Dendritic cell treated with granulocyte-macrophage colony-stimulating factor and Interleukin-4, amounts not matched to agents 40 ng/mL and 50 ng/mL, for 4 days (primary cell): ENCODE data around the gene TMEM43.

ENCODE experiments used
- H3K27ac Mint-ChIP-seq: one replicate; pipeline ENCODE4 v1.8.0; 2022; ENCODE audit warnings: mild to moderate bottlenecking, mixed read lengths
- H3K27me3 Mint-ChIP-seq: one replicate; pipeline ENCODE4 v1.8.0; 2022; ENCODE audit warnings: mild to moderate bottlenecking, mixed read lengths
- H3K36me3 Mint-ChIP-seq: one replicate; pipeline ENCODE4 v1.8.0; 2022; ENCODE audit warnings: low read depth, mixed read lengths
- H3K4me1 Mint-ChIP-seq: one replicate; pipeline ENCODE4 v1.8.0; 2022; ENCODE audit warnings: low read depth, mixed read lengths
- H3K4me3 Mint-ChIP-seq: one replicate; pipeline ENCODE4 v1.8.0; 2022; ENCODE audit warnings: mild to moderate bottlenecking, moderate library complexity, mixed read lengths
- H3K9me3 Mint-ChIP-seq: one replicate; pipeline ENCODE4 v1.8.0; 2022; ENCODE audit warnings: mixed read lengths
- intact Hi-C: fragments of 100-400 bp; cut with micrococcal nuclease; formaldehyde crosslinking; loops from one replicate; pipeline ENCODE4 v1.15.0; 2022

Gene TMEM43

DNA sequence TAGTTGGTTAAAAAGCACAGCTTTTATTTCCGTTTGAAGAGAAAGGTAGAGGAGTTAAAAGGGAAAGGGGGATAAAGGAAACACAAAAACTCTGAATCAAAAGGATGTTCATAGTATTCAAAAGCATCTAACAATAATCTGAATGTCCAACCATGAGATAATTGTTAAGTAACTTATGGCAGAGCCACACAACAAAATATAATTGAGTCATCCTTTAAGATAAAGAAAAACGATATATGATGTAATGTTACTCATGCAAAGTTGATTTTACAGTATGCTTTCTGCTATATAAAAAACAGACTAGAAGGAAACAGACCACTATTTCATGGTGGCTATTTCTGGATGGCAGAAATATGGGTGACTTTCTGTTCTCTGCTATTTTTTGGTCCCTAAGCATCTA lies 49.6 kb downstream of the TMEM43 start:
- Mint-ChIP-seq H3K4me3 (no peak overlapping the region), H3K4me1 (peaks cover 49% of the 10 kb centered on the region), H3K27me3 (no peaks in the 10 kb centered on the region), H3K36me3 (peaks cover 53% of the 10 kb centered on the region), H3K9me3 (no peaks in the 10 kb centered on the region), H3K27ac (no peak overlapping the region)
- intact Hi-C loops = loop anchor here (10.0 kb wide), 1 partner anchor 280 kb away; no protein-coding TSS in a partner anchor

DNA sequence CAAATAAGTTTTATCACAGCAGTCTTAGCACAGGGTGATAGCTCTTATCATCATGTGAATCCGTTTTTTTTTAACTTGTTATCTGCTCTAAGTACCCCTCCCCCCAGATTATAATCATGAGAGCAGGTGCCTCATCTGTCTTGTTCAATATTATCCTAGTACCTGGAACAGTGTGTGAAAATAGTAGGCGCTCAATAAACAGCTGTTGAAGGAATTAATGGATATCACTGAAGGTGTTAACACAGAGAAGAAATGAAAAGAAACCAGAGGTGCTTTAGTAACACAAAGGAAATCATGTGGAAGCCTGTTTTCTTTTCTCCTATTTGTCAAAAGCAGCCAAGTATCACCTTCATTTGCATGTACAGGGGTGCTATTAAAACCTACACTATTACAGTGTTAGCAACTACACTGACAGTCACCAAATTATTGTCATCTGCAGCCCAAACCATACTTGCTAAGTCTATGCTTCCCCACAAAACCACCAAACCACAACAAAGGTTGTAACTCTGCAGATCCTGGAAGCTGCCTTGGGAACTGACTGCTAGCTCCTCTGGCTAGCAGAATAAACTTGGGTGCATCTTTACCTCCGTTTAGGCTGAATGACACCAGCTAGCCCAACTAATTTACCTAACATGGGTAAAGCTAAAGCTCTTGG lies 50.7 kb downstream of the TMEM43 start:
- H3K36me3 Mint-ChIP-seq = peaks cover 43% of the 10 kb centered on the region
- no peak overlapping the region for H3K4me3 Mint-ChIP-seq
- H3K4me1 Mint-ChIP-seq = peaks cover 52% of the 10 kb centered on the region
- intact Hi-C loops = loop anchor here (5.0 to 10.0 kb wide), 2 partner anchors 281 to 477 kb away; partner anchors contain the start of gene CCDC174
- no peaks in the 10 kb centered on the region for H3K27me3 Mint-ChIP-seq
- no peaks in the 10 kb centered on the region for H3K9me3 Mint-ChIP-seq
- H3K27ac Mint-ChIP-seq = peak overlapping the region; percentile 23

DNA sequence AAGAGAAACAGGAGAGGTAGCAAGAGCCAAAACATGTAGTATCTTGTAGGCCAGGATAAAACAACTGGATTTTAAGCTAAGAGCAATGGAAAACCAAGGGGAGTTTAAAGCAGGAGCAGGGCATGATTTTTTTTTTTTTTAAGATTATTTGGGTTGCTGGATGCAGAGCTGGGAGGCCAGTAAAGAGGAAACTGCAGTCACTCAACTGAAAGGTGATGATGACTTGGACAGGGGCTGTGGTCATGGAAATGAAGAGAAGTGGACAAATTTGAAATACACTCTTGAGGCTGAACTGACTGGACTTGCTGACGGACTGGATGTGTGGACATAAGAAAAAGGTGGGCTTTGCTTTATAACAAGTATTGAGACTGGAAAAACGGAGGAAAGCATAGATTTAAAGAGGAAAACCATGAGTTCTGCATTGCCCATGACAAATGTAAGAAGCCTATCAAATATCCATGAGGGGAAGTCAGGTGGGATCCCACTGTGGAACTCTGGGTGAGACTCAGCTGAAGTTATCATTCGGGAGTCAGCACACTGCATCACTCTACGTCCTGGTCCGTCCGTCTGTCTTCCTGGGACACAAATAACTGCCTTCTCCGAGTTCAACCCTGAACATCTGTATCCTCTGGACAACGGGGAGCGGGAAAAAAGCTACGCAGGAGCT lies 52.9 kb downstream of the TMEM43 start:
- H3K9me3 Mint-ChIP-seq = no peaks in the 10 kb centered on the region
- H3K36me3 Mint-ChIP-seq = peaks cover 32% of the 10 kb centered on the region
- peak overlapping the region; percentile 98 for H3K27ac Mint-ChIP-seq
- no peaks in the 10 kb centered on the region for H3K27me3 Mint-ChIP-seq
- peaks cover 43% of the 10 kb centered on the region for H3K4me1 Mint-ChIP-seq
- peak overlapping the region; percentile 91 for H3K4me3 Mint-ChIP-seq
- intact Hi-C loops = loop anchor here (1.0 to 10.0 kb wide), 4 partner anchors 33 to 475 kb away; partner anchors contain the start of genes CCDC174 and CHCHD4

DNA sequence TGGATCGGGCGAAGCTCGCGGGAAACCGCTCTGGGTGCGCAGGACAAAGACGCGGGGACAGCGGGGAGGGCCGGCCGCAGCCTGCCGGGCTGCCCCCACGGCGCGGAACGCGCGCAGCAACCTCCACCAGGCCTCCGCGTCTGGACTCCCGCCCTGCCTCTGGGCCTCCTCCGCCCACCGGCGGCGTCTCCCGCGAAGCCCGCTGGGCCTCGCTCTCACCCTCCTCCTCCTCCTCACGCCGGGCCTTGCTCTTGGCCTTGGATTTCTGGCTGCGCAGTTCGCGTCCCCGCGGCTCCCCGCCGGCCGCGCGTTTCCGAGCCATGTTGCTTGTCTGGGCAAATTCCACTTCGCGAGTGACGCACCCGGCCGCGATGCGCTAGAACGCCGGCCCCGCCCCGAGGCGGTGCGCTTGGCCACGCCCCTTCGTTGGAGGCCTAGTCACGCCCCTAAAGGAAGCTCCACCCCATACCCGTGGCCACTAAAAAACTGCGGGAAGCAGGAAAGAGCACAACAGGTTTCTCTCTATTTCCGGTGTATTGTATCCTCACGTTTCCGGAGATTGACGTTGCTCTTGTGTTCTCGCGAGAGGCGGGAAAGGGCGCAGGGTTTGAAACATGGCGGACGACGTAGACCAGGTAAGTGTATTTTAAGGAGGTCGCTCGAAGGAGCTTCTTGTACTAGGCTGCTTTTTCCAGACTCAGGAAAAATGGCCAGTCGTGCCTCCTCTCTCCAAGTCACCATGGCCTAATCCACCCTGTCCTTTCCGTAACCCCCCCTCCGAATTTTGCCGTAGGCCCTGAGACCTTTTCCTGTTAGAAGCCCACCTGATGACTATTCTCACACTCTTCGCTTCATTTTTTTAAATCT lies 53.6 kb downstream of the TMEM43 start, which contains the start of the genes LSM3 and XPC:
TSS of gene LSM3 (plus strand) at position 571 of the 867 bp plus-strand sequence. CDS start at position 615, 44 bp downstream.
TSS of gene XPC (minus strand) at position 355 of the 867 bp plus-strand sequence. CDS start at position 322, 33 bp downstream.
- Mint-ChIP-seq H3K4me3 (peak within 1 kb of the TSS; percentile 91), H3K4me1 (peaks cover 43% of the 10 kb centered on the region), H3K27ac (peak within 1 kb of the TSS; percentile 98), H3K9me3 (no peaks in the 10 kb centered on the region), H3K27me3 (no peaks in the 10 kb centered on the region), H3K36me3 (peaks cover 31% of the 10 kb centered on the region)
- intact Hi-C loops = loop anchor here (1.0 to 10.0 kb wide), 4 partner anchors 34 to 474 kb away; partner anchors contain the start of genes CCDC174 and CHCHD4

DNA sequence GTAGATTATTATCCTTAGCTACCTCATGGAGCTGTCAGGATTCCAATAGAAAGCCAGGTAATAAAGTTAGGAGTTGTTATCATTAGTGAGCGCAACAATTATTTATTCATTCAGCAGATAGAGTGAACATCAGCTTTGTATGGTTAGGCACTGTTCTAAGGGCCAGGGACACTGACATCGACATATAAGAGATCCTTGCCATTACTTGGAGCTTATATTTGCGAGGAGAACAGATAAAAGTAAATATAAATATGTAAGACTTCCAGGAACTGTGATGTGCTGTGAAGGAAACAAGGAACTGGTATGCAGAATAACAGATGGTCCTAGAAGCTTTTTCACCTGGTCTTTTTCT lies 54.2 kb downstream of the TMEM43 start:
- peak overlapping the region; percentile 98 for H3K27ac Mint-ChIP-seq
- H3K27me3 Mint-ChIP-seq = no peaks in the 10 kb centered on the region
- H3K36me3 Mint-ChIP-seq = peaks cover 31% of the 10 kb centered on the region
- intact Hi-C loops = loop anchor here (5.0 to 10.0 kb wide), 2 partner anchors 284 to 473 kb away; partner anchors contain the start of gene CCDC174
- H3K4me3 Mint-ChIP-seq = peak overlapping the region; percentile 91
- H3K4me1 Mint-ChIP-seq = peaks cover 43% of the 10 kb centered on the region
- H3K9me3 Mint-ChIP-seq = no peaks in the 10 kb centered on the region

DNA sequence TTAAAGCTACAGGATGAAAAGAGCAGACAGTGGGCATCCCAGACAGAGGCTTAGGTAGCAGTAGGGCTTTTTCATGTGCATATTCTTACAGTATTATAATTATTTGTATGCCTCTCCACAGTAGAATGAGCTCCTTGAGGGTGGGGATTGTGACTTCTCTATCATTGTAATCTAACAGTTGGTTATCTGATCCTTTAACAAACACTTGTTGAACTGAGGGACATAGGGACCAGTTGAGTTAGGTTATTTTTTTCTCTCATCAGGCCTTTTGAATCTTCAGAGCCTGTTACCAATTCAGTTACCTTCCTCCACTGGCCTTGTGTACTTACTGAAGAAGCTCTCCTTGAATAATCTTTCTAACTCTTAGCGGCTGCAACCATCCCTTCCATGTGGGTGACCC lies 54.9 kb downstream of the TMEM43 start:
- no peaks in the 10 kb centered on the region for H3K27me3 Mint-ChIP-seq
- intact Hi-C loops = loop anchor here (5.0 to 10.0 kb wide), 2 partner anchors 285 to 473 kb away; partner anchors contain the start of gene CCDC174
- H3K27ac Mint-ChIP-seq = no peak overlapping the region
- H3K4me1 Mint-ChIP-seq = peaks cover 42% of the 10 kb centered on the region
- no peaks in the 10 kb centered on the region for H3K9me3 Mint-ChIP-seq
- H3K4me3 Mint-ChIP-seq = peak overlapping the region; percentile 91
- peaks cover 33% of the 10 kb centered on the region for H3K36me3 Mint-ChIP-seq

DNA sequence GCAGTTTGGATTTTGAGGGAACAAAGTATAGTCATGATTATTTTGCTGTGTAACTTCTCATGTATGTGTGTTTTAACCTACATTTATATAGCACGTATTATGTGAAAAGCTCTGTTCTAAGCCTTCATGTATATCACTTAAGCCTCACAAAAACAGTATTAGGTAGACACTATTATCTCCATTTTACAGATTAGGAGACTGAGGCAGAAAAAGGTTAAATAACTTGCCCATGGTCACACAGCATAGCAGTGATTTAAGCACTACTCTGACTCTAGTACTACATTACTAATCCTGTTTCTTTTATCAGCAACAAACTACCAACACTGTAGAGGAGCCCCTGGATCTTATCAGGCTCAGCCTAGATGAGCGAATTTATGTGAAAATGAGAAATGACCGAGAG lies 56.4 kb downstream of the TMEM43 start:
- H3K9me3 Mint-ChIP-seq = no peaks in the 10 kb centered on the region
- no peaks in the 10 kb centered on the region for H3K27me3 Mint-ChIP-seq
- H3K27ac Mint-ChIP-seq = no peak overlapping the region
- peaks cover 28% of the 10 kb centered on the region for H3K4me1 Mint-ChIP-seq
- no peak overlapping the region for H3K4me3 Mint-ChIP-seq
- peaks cover 48% of the 10 kb centered on the region for H3K36me3 Mint-ChIP-seq
- intact Hi-C loops = no loop called here

DNA sequence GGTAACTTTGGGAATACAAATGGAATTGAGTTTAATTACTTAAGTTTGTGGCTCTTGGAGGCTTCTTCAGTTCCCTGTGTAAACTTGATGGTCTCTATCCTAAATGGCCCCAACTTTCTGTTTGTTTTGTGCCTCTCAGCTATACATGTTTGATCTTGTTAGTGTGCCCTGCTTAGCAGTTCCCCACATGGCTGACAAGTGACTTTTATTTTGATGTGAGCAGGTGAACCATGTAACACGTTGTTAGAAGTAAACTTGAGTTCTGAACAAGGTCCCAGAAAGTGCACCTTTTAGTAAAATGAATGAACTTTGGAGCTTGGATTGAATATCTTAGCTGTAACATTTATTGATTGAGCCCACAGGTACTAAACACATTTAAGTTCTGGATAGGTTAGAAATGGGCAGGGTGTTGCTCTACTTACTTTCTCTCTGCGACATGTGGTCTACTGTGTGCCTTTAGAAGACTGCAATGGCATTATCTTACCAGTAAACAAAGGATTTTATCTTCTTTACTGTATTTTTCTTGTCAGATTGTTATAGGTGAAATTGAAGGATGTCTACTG lies 58.2 kb downstream of the TMEM43 start:
- Mint-ChIP-seq H3K9me3 (no peaks in the 10 kb centered on the region), H3K4me3 (no peak overlapping the region), H3K27me3 (no peaks in the 10 kb centered on the region), H3K27ac (no peak overlapping the region), H3K4me1 (peaks cover 11% of the 10 kb centered on the region), H3K36me3 (peaks cover 57% of the 10 kb centered on the region)
- intact Hi-C loops = no loop called here

DNA sequence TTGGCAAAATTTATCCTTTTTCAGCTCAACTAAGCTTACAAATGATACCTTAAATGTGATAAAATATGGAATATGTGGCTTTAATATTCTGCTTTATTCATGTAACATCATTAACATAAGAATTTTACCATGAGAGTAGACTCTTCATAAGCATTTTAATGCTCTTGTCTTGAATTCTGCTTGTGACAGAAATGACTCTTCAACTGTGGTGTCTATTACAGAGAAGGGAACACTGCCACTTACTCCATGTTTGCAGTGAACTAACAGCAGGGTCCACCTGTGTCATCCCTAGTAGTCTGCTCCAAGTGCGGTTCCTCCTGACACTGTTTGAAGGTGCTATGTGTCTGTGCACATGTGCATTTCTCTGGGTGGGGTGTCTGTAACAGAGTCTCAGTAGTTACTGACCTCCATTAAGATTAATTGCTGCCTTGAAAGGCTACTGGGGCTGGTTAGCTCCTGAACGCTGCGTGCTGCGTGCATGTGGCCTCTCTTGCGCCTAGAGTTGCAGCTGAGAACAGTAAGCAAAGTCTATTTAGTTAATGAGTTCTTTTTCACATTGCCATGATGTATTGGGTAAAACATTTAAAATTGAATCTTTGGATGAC lies 62.1 kb downstream of the TMEM43 start:
- Mint-ChIP-seq H3K4me3 (no peak overlapping the region), H3K27me3 (no peaks in the 10 kb centered on the region), H3K27ac (no peak overlapping the region), H3K9me3 (no peaks in the 10 kb centered on the region), H3K4me1 (peaks cover 8% of the 10 kb centered on the region), H3K36me3 (peaks cover 74% of the 10 kb centered on the region)
- intact Hi-C loops = no loop called here

DNA sequence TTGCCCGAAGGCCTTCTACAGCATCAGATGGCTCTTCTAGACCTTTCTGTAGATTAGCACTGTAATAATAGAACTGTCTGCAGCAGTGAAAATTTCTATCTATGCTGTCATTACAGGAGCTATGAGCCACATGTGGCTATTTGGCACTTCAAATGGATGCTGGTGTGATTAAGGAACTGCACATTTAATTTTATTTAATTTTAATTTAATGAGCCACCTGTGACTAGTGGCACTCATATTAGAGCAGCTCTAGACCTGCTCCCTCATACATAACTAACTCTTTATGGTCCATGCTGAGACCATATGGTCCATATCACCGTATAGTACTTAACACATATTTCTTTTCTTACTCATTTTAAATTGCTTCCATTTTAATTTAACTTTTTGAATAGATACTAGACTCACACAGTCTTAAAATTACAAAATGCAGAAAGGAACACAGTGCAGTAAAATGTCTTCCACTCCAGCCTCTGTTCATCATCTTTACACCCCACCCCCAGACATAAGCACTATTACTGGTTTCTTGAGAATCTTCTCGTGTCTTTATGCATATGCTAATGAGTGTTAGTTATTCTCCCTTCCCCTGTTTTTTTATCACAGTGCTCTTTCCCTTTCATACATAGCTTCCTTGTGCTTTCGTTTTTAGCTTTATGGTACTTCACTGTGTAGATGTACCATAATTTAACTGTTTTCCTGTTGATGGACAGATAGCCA lies 63.3 kb downstream of the TMEM43 start:
- Mint-ChIP-seq H3K9me3 (no peaks in the 10 kb centered on the region), H3K27me3 (no peaks in the 10 kb centered on the region), H3K36me3 (peaks cover 64% of the 10 kb centered on the region), H3K27ac (no peak overlapping the region), H3K4me1 (peaks cover 15% of the 10 kb centered on the region), H3K4me3 (no peak overlapping the region)
- intact Hi-C loops = no loop called here
